Ovary (tissue), 3 donors: ENCODE results near the gene ERRFI1.

Experiments used
- EP300 ChIP-seq: sonication (generic); formaldehyde crosslinking; IDR thresholded peaks from one replicate; pipeline ENCODE4 v1.6.1; 2017; ENCODE audit warnings: antibody characterized with exemption
- POLR2A ChIP-seq: fragments of 450-650 bp; IDR thresholded peaks from one replicate; pipeline ENCODE4 v1.6.1; 2017; ENCODE audit warnings: antibody characterized with exemption, mild to moderate bottlenecking, moderate library complexity
- TF ChIP-seq, protein P1 (sequence below), 3 donors: fragments of 450-650 bp in 2 of 3; fragments of 200-600 bp in 1 of 3; IDR thresholded peaks; one replicate each; pipeline versions ENCODE4 v1.5.1 to v1.8.0; 2016 to 2022; ENCODE audit warnings: antibody characterized with exemption in 3 of 3, mild to moderate bottlenecking in 1 of 3
- donor health status: DM: no; HTN: no; CAD: no.

DNA sequence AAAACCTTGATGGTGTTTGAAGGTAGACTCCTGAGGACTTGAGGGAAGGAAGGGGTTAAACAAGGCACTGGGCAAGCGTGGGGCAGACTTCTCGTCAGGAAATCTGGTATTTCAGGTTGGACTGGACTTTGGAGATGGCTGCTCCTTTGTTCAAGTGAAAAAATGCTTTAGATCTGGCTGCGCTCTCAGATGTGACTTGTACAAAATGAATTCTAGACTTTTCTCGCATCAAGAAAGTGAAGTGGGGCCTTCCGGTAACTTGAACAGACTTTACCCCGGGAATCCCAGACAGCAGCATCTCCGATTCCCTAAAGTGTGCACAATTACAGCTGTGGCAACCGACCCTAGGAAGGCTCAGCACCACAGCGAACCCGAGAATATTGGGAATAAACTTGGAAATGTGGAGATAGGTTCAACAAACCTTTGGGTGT, 44.3 kb upstream of the ERRFI1 start:
- no peak for TF ChIP-seq EP300
- TF ChIP-seq, protein P1, sequence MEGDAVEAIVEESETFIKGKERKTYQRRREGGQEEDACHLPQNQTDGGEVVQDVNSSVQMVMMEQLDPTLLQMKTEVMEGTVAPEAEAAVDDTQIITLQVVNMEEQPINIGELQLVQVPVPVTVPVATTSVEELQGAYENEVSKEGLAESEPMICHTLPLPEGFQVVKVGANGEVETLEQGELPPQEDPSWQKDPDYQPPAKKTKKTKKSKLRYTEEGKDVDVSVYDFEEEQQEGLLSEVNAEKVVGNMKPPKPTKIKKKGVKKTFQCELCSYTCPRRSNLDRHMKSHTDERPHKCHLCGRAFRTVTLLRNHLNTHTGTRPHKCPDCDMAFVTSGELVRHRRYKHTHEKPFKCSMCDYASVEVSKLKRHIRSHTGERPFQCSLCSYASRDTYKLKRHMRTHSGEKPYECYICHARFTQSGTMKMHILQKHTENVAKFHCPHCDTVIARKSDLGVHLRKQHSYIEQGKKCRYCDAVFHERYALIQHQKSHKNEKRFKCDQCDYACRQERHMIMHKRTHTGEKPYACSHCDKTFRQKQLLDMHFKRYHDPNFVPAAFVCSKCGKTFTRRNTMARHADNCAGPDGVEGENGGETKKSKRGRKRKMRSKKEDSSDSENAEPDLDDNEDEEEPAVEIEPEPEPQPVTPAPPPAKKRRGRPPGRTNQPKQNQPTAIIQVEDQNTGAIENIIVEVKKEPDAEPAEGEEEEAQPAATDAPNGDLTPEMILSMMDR (IDR thresholded peaks at IDR 0.05) = no peak
- no peak for TF ChIP-seq POLR2A
